Suprapubic skin (tissue), 4 donors: Measurements from ENCODE around the gene LPIN2. TPM values are rescaled to one million over a fixed set of nuclear protein-coding genes. Genes with fewer than 3 reads are reported as not detected.
"Not testable (repeated sequence)": the region's sequence is repeated elsewhere in the genome, so short reads cannot be mapped to it uniquely, and the experiment has no call there.

Experiments used
- DNase-seq, 2 donors: peaks; one replicate each; pipeline ENCODE4 v3.0.0-alpha.2; 2019; ENCODE audit warnings: low spot score in 2 of 2
- H3K27ac ChIP-seq: fragments of 200-600 bp; sonication (generic); one replicate; pipeline ENCODE4 v1.5.1; 2019
- H3K27me3 ChIP-seq: fragments of 200-600 bp; sonication (generic); one replicate; pipeline ENCODE4 v1.5.1; 2019
- H3K36me3 ChIP-seq: fragments of 200-600 bp; sonication (generic); one replicate; pipeline ENCODE4 v1.5.1; 2019
- H3K4me1 ChIP-seq: fragments of 200-600 bp; sonication (generic); one replicate; pipeline ENCODE4 v1.5.1; 2019
- H3K4me3 ChIP-seq: fragments of 200-600 bp; sonication (generic); one replicate; pipeline ENCODE4 v1.5.1; 2019; ENCODE audit warnings: mild to moderate bottlenecking
- H3K9me3 ChIP-seq: fragments of 200-600 bp; sonication (generic); one replicate; pipeline ENCODE4 v1.5.1; 2019
- EP300 ChIP-seq: sonication (generic); formaldehyde crosslinking; IDR thresholded peaks from one replicate; pipeline ENCODE4 v1.6.1; 2017; ENCODE audit warnings: antibody characterized with exemption
- POLR2A ChIP-seq, 2 donors: fragments of 450-650 bp; IDR thresholded peaks; one replicate each; pipeline ENCODE4 v1.6.1; 2017; ENCODE audit warnings: antibody characterized with exemption in 2 of 2, mild to moderate bottlenecking in 2 of 2, moderate library complexity in 2 of 2
- POLR2AphosphoS5 ChIP-seq, 3 donors: sonication (generic); formaldehyde crosslinking; IDR thresholded peaks; one replicate each; pipeline ENCODE4 v1.6.1; 2017; ENCODE audit warnings: antibody characterized with exemption in 3 of 3
- WGBS: methylation state at CpG from one replicate; pipeline ENCODE4 v1.1.5; 2018; 5-methylcytosine and 5-hydroxymethylcytosine counted together
- total RNA-seq, 4 donors: library from RNA; depleted of rRNA; stranded (reverse); fragments of >200 nt; gene quantifications; one replicate each; pipeline ENCODE4 v1.1.0, GENCODE V29; 2016
- TF ChIP-seq, protein P1 (sequence below), 2 donors: fragments of 200-600 bp in 1 of 2; fragments of 450-650 bp in 1 of 2; sonication (generic) in 1 of 2; IDR thresholded peaks; one replicate each; pipeline ENCODE4 v1.5.1; 2016 to 2019; ENCODE audit warnings: antibody characterized with exemption in 2 of 2, mild to moderate bottlenecking in 1 of 2, moderate library complexity in 1 of 2

The LPIN2 gene
- total RNA-seq, 4 donors from 2014 or later, result 7.2 to 11.2 (median 9.1) TPM

- DNase-seq, result no peak
- Histone ChIP-seq H3K27me3 (no peaks in the 10 kb centered on the region), H3K27ac (no peak overlapping the region), H3K36me3 (no peaks in the 10 kb centered on the region), H3K4me3 (no peak overlapping the region), H3K4me1 (no peaks in the 10 kb centered on the region), H3K9me3 (no peaks in the 10 kb centered on the region)
- WGBS, result 93% methylated on average over 5 of the region's 5 CpGs
- TF ChIP-seq POLR2A (IDR thresholded peaks at IDR 0.05) (no peak), EP300 (no peak), POLR2AphosphoS5 (IDR thresholded peaks at IDR 0.05) (no peak)
- TF ChIP-seq, protein P1, sequence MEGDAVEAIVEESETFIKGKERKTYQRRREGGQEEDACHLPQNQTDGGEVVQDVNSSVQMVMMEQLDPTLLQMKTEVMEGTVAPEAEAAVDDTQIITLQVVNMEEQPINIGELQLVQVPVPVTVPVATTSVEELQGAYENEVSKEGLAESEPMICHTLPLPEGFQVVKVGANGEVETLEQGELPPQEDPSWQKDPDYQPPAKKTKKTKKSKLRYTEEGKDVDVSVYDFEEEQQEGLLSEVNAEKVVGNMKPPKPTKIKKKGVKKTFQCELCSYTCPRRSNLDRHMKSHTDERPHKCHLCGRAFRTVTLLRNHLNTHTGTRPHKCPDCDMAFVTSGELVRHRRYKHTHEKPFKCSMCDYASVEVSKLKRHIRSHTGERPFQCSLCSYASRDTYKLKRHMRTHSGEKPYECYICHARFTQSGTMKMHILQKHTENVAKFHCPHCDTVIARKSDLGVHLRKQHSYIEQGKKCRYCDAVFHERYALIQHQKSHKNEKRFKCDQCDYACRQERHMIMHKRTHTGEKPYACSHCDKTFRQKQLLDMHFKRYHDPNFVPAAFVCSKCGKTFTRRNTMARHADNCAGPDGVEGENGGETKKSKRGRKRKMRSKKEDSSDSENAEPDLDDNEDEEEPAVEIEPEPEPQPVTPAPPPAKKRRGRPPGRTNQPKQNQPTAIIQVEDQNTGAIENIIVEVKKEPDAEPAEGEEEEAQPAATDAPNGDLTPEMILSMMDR (IDR thresholded peaks at IDR 0.05), result no peak
Observed at GRCh38 chr18:3035635-3036034, 22.7 kb upstream of the LPIN2 start.

DNA sequence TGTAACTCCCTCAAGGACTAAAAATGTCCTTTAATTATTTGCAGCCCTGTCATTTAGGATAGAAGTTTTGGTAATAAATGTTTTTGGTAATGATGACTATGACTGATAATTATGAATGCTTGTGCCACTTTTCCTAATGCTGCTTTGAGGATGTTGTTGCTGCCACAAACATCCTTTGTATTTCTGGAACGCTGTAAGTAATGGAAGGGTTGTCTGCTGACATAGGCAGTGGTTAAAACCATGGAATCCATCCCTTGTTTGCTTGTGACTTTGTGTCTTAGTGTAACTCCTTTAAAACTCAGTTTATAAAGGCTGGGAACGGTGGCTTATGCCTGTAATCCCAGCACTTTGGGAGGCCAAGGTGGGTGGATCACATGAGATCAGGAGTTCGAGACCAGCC, 19.8 kb upstream of the LPIN2 start:
- Histone ChIP-seq H3K4me3 (no peak overlapping the region), H3K27ac (no peak overlapping the region), H3K9me3 (no peaks in the 10 kb centered on the region), H3K4me1 (peaks cover 6% of the 10 kb centered on the region), H3K27me3 (no peaks in the 10 kb centered on the region), H3K36me3 (no peaks in the 10 kb centered on the region)
- TF ChIP-seq EP300, result no peak
- 89% methylated on average over 3 of the region's 3 CpGs for WGBS
- no peak for DNase-seq

- Histone ChIP-seq H3K4me1 (peaks cover 6% of the 10 kb centered on the region), H3K27me3 (no peaks in the 10 kb centered on the region), H3K27ac (no peak overlapping the region), H3K9me3 (no peaks in the 10 kb centered on the region), H3K4me3 (no peak overlapping the region), H3K36me3 (no peaks in the 10 kb centered on the region)
- TF ChIP-seq POLR2A (IDR thresholded peaks at IDR 0.05) (no peak), EP300 (no peak), POLR2AphosphoS5 (IDR thresholded peaks at IDR 0.05) (no peak)
- TF ChIP-seq, protein P1 (IDR thresholded peaks at IDR 0.05), result no peak
- DNase-seq, result no peak
- WGBS, result 46% methylated on average over 12 of the region's 12 CpGs
Observed at GRCh38 chr18:3029215-3029952, 16.4 kb upstream of the LPIN2 start.

GRCh38 chr18:3028115-3028514, 15.2 kb upstream of the LPIN2 start:
- not testable (repeated sequence) for DNase-seq, H3K9me3 ChIP-seq, H3K4me3 ChIP-seq, H3K4me1 ChIP-seq, H3K27ac ChIP-seq, H3K27me3 ChIP-seq, H3K36me3 ChIP-seq
- WGBS, result 90% methylated on average over 3 of the region's 3 CpGs

DNA sequence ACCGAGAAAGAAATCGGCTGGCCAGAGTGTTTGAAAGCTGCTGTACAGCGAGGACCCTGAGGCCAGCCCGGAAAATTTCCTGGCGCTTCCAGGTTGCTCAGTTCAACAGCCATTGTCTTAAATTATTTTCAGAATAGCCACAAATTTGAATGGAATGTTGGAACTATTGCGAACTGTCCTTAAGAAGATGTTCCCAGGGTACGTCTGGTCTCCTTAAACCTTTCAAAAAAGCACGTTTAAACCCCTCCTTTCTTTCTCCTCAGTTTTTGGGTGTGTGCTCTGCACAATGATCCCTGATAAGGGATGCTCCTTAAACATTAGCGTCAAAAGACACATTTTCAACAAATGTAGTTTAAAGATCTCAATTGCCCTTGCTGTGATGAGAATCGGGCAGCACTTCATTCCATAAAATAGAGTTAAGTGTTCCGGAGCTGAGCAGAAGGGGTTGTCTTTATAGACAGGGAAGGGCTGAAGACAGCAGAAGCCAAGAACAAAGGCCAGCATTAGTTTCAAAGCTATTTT, 14.5 kb upstream of the LPIN2 start:
- no peaks in the 10 kb centered on the region for H3K9me3 ChIP-seq
- WGBS, result 58% methylated on average over 11 of the region's 11 CpGs
- no peak overlapping the region for H3K27ac ChIP-seq
- H3K4me3 ChIP-seq, result no peak overlapping the region
- peaks cover 6% of the 10 kb centered on the region for H3K4me1 ChIP-seq
- DNase-seq, result no peak
- TF ChIP-seq, protein P1 (IDR thresholded peaks at IDR 0.05), result no peak
- TF ChIP-seq POLR2A (IDR thresholded peaks at IDR 0.05) (no peak), EP300 (no peak), POLR2AphosphoS5 (IDR thresholded peaks at IDR 0.05) (no peak)
- no peaks in the 10 kb centered on the region for H3K27me3 ChIP-seq
- no peaks in the 10 kb centered on the region for H3K36me3 ChIP-seq

DNA sequence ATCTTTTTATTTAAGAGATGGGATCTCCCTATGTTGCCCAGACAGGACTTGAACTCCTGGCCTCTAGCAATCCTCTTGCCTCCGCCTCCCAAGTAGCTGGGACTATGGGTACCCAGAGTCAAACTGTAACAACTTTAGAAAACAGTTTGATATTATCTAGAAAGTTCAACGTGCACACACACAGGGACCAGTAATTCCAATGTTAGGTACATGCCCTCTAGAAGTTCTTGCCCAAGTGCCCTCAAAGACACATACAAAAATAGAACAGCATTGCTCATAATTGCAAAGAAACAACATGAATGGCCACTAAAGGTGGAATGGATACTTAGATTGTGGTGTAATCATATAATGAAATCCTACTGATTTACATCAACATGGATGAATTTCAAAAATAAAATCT, 12.6 kb upstream of the LPIN2 start:
- Histone ChIP-seq H3K4me3 (no peak overlapping the region), H3K27ac (no peak overlapping the region), H3K27me3 (no peaks in the 10 kb centered on the region), H3K36me3 (no peaks in the 10 kb centered on the region), H3K9me3 (no peaks in the 10 kb centered on the region), H3K4me1 (peaks cover 6% of the 10 kb centered on the region)
- TF ChIP-seq, protein P1 (IDR thresholded peaks at IDR 0.05), result no peak
- TF ChIP-seq POLR2A (IDR thresholded peaks at IDR 0.05) (no peak), EP300 (no peak), POLR2AphosphoS5 (IDR thresholded peaks at IDR 0.05) (no peak)
- WGBS, result 78% methylated on average over 2 of the region's 2 CpGs
- no peak for DNase-seq

GRCh38 chr18:3023603-3024002, 10.7 kb upstream of the LPIN2 start:
- H3K4me3 ChIP-seq, H3K27ac ChIP-seq, DNase-seq, H3K36me3 ChIP-seq, H3K9me3 ChIP-seq, H3K27me3 ChIP-seq, H3K4me1 ChIP-seq: not testable (repeated sequence)
- 92% methylated on average over 5 of the region's 5 CpGs for WGBS
